Measurements from ENCODE around the gene NTM.

GRCh38 chr11:132336781-132337535, 966.5 kb downstream of the NTM start:
- TF ChIP-seq, protein P1, sequence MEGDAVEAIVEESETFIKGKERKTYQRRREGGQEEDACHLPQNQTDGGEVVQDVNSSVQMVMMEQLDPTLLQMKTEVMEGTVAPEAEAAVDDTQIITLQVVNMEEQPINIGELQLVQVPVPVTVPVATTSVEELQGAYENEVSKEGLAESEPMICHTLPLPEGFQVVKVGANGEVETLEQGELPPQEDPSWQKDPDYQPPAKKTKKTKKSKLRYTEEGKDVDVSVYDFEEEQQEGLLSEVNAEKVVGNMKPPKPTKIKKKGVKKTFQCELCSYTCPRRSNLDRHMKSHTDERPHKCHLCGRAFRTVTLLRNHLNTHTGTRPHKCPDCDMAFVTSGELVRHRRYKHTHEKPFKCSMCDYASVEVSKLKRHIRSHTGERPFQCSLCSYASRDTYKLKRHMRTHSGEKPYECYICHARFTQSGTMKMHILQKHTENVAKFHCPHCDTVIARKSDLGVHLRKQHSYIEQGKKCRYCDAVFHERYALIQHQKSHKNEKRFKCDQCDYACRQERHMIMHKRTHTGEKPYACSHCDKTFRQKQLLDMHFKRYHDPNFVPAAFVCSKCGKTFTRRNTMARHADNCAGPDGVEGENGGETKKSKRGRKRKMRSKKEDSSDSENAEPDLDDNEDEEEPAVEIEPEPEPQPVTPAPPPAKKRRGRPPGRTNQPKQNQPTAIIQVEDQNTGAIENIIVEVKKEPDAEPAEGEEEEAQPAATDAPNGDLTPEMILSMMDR (conservative IDR thresholded peaks at IDR 0.05; ENCODE audit: low read depth, low read length): no peak
- TF ChIP-seq EZH2 (IDR thresholded peaks at IDR 0.05; ENCODE audit: borderline replicate concordance, low read depth, low read length, poor library complexity, severe bottlenecking): no peak
